HG02884 (cell line): ENCODE data around the gene SCG5.
A peak's percentile ranks its signal among the peaks of the same experiment; 100 is the strongest.

Experiments
- ATAC-seq: cut with Tn5 transposase; IDR thresholded peaks from one replicate; pipeline ENCODE4 v1.9.1; 2021; ENCODE audit warnings: mild to moderate bottlenecking, moderate library complexity; ENCODE audit not compliant: unreplicated experiment

The SCG5 gene

GRCh38 chr15:32718821-32719716, 77.6 kb downstream of the SCG5 start:
- ATAC-seq, result no peak

GRCh38 chr15:32721596-32721995, 80.1 kb downstream of the SCG5 start:
- no peak for ATAC-seq

- ATAC-seq, result no peak
Measured at GRCh38 chr15:32722136-32722535, 80.6 kb downstream of the SCG5 start.

- ATAC-seq, result peak; percentile 96
Measured at GRCh38 chr15:32723171-32723948, 81.8 kb downstream of the SCG5 start.

GRCh38 chr15:32729700-32730395, 88.3 kb downstream of the SCG5 start:
- no peak for ATAC-seq

GRCh38 chr15:32730677-32731654, 89.5 kb downstream of the SCG5 start:
- ATAC-seq, result no peak

GRCh38 chr15:32732574-32733157, 91.2 kb downstream of the SCG5 start:
- no peak for ATAC-seq

- no peak for ATAC-seq
Measured at GRCh38 chr15:32733281-32733680, 91.8 kb downstream of the SCG5 start.

GRCh38 chr15:32735989-32736700, 94.6 kb downstream of the SCG5 start:
- no peak for ATAC-seq

- no peak for ATAC-seq
Measured at GRCh38 chr15:32736701-32737061, 95.2 kb downstream of the SCG5 start.

- no peak for ATAC-seq
Measured at GRCh38 chr15:32737304-32737703, 95.8 kb downstream of the SCG5 start.

- ATAC-seq, result no peak
Measured at GRCh38 chr15:32738666-32739065, 97.2 kb downstream of the SCG5 start.

GRCh38 chr15:32739522-32740063, 98.1 kb downstream of the SCG5 start:
- ATAC-seq, result no peak

GRCh38 chr15:32743411-32744140, 102.1 kb downstream of the SCG5 start:
- no peak for ATAC-seq

GRCh38 chr15:32746116-32746857, 104.8 kb downstream of the SCG5 start:
- ATAC-seq, result no peak
